DND-41 (cell line): ENCODE data around the gene GJD3.

Source experiments
- ATAC-seq: fragments of 200-7000 bp; cut with Tn5 transposase; 3 replicates; pipeline ENCODE4 v1.9.1; 2021; ENCODE audit warnings: low read depth; ENCODE audit not compliant: insufficient read depth
- DNase-seq: peaks from one replicate; pipeline ENCODE4 v3.0.0-alpha.2; 2020
- H2AFZ ChIP-seq: 2 replicates; pipeline ENCODE4 v1.6.0; 2012; ENCODE audit warnings: low read depth, low read length
- H3K27ac ChIP-seq: 2 replicates; pipeline ENCODE4 v1.5.1; 2012; ENCODE audit warnings: low read length, inconsistent platforms
- H3K27me3 ChIP-seq: fragments of 200-600 bp; sonication (generic); 2 replicates; pipeline ENCODE4 v1.6.0; 2012; ENCODE audit warnings: low read length, mild to moderate bottlenecking, inconsistent platforms; ENCODE audit not compliant: insufficient read depth, poor library complexity
- H3K36me3 ChIP-seq: 2 replicates; pipeline ENCODE4 v1.5.1; 2012; ENCODE audit warnings: low read length, inconsistent platforms; ENCODE audit not compliant: insufficient read depth
- H3K4me1 ChIP-seq: 2 replicates; pipeline ENCODE4 v1.5.1; 2012; ENCODE audit warnings: mild to moderate bottlenecking, low read length; ENCODE audit not compliant: insufficient read depth
- H3K4me2 ChIP-seq: 2 replicates; pipeline ENCODE4 v1.6.0; 2012; ENCODE audit warnings: mild to moderate bottlenecking, moderate library complexity, low read length, inconsistent platforms; ENCODE audit not compliant: insufficient read depth
- H3K4me3 ChIP-seq, 2 experiments: fragments of 200-600 bp in 1 of 2; shearing (Covaris generic) in 1 of 2; 2 replicates each; pipeline ENCODE4 v1.5.1; 2012 to 2016; ENCODE audit warnings: inconsistent platforms in 2 of 2, low read length in 2 of 2, mild to moderate bottlenecking in 2 of 2, low read depth in 1 of 2, moderate library complexity in 1 of 2
- H3K79me2 ChIP-seq: 2 replicates; pipeline ENCODE4 v1.6.0; 2012; ENCODE audit warnings: low read length, inconsistent platforms; ENCODE audit not compliant: insufficient read depth
- H3K9ac ChIP-seq: 2 replicates; pipeline ENCODE4 v1.6.0; 2012; ENCODE audit warnings: low read depth, mild to moderate bottlenecking, inconsistent platforms, low read length, moderate library complexity
- H3K9me3 ChIP-seq: 2 replicates; pipeline ENCODE4 v1.5.1; 2012; ENCODE audit warnings: low read length, moderate library complexity, mild to moderate bottlenecking, inconsistent platforms; ENCODE audit not compliant: insufficient read depth, severe bottlenecking
- H4K20me1 ChIP-seq: 2 replicates; pipeline ENCODE4 v1.6.0; 2012; ENCODE audit warnings: low read length; ENCODE audit not compliant: insufficient read depth
- CTCF ChIP-seq: IDR thresholded peaks from 2 replicates; pipeline ENCODE4 v1.5.1; 2012; ENCODE audit warnings: borderline replicate concordance, low read length, moderate library complexity, mild to moderate bottlenecking; ENCODE audit not compliant: poor library complexity, severe bottlenecking; ENCODE audit errors: extremely low read depth
- EZH2 ChIP-seq: IDR thresholded peaks from 3 replicates; pipeline ENCODE4 v1.6.1; 2012; ENCODE audit warnings: borderline replicate concordance, low read depth, mild to moderate bottlenecking, moderate library complexity, low read length, inconsistent platforms; ENCODE audit not compliant: severe bottlenecking

The GJD3 gene

GRCh38 chr17:40321524-40321929 is 43.0 kb downstream of the GJD3 start:
- Histone ChIP-seq H3K4me1 (peaks cover 80% of the 10 kb centered on the region), H3K4me3 (peak overlapping the region in 1 of 2 experiments; percentile 50; a peak in 2 of 4 replicates), H4K20me1 (peaks cover 54% of the 10 kb centered on the region), H3K36me3 (no peaks in the 10 kb centered on the region), H3K4me2 (peak overlapping the region; percentile 67), H3K9ac (no peak overlapping the region), H3K79me2 (peaks cover 20% of the 10 kb centered on the region), H3K9me3 (no peaks in the 10 kb centered on the region), H2AFZ (no peak overlapping the region), H3K27ac (peak overlapping the region; percentile 86), H3K27me3 (no peaks in the 10 kb centered on the region)
- TF ChIP-seq EZH2 (no peak), CTCF (no peak)
- DNase-seq (no peak), ATAC-seq (no peak)

- H2AFZ ChIP-seq = no peak overlapping the region
- H4K20me1 ChIP-seq = peaks cover 48% of the 10 kb centered on the region
- ATAC-seq = no peak
- no peaks in the 10 kb centered on the region for H3K36me3 ChIP-seq
- H3K9ac ChIP-seq = no peak overlapping the region
- H3K79me2 ChIP-seq = peaks cover 20% of the 10 kb centered on the region
- H3K27ac ChIP-seq = no peak overlapping the region
- H3K9me3 ChIP-seq = no peaks in the 10 kb centered on the region
- DNase-seq = no peak
- H3K4me3 ChIP-seq = no peak overlapping the region
- peak overlapping the region; percentile 67; the same call in 1 of the 2 replicates for H3K4me2 ChIP-seq
- H3K27me3 ChIP-seq = no peaks in the 10 kb centered on the region
- peaks cover 74% of the 10 kb centered on the region for H3K4me1 ChIP-seq
- TF ChIP-seq EZH2 (no peak), CTCF (no peak)
Measured at GRCh38 chr17:40320756-40321523, 43.6 kb downstream of the GJD3 start.

GRCh38 chr17:40319651-40320540 is 44.6 kb downstream of the GJD3 start:
- ATAC-seq (no peak), DNase-seq (peak; percentile 48)
- H3K9ac ChIP-seq = no peak overlapping the region
- no peak for TF ChIP-seq EZH2
- TF ChIP-seq CTCF = no peak
- peaks cover 20% of the 10 kb centered on the region for H3K79me2 ChIP-seq
- peak overlapping the region; percentile 80 for H3K4me2 ChIP-seq
- no peak overlapping the region for H2AFZ ChIP-seq
- no peak overlapping the region for H3K27ac ChIP-seq
- H4K20me1 ChIP-seq = peaks cover 47% of the 10 kb centered on the region
- H3K27me3 ChIP-seq = no peaks in the 10 kb centered on the region
- no peak overlapping the region for H3K4me3 ChIP-seq
- H3K9me3 ChIP-seq = no peaks in the 10 kb centered on the region
- H3K36me3 ChIP-seq = no peaks in the 10 kb centered on the region
- peaks cover 73% of the 10 kb centered on the region for H3K4me1 ChIP-seq
